H1 (cell line): ENCODE results near the gene NACAD. TPM values are rescaled to one million over a fixed set of nuclear protein-coding genes. Genes with fewer than 3 reads are reported as not detected.

Source experiments
- CTCF ChIA-PET: fragments of 300-600 bp; sonication (Branson Sonifier 250); formaldehyde crosslinking; loops from one replicate; lab custom pipeline; 2021; ENCODE audit not compliant: partially characterized antibody; lab: Charles Lee
- POLR2A ChIA-PET: fragments of 300-600 bp; sonication (Branson Sonifier 250); formaldehyde crosslinking; loops from one replicate; lab custom pipeline; 2021; ENCODE audit warnings: inconsistent platforms; ENCODE audit not compliant: partially characterized antibody; lab: Charles Lee
- DNase-seq, 2 experiments: peaks; one replicate each; pipeline versions ENCODE4 v3.0.0 to v3.0.0-alpha.2; 2010 to 2022; ENCODE audit warnings: low spot score in 2 of 2, low read depth in 1 of 2, mixed read lengths in 1 of 2
- FAIRE-seq: peaks from 2 replicates; lab custom pipeline; 2011; peaks lifted over from hg19 to GRCh38; lab: Jason Lieb, UNC
- H2AFZ ChIP-seq: 2 replicates; pipeline ENCODE4 v1.8.1; 2012; ENCODE audit warnings: low read length, inconsistent platforms
- H2AK5ac ChIP-seq: 2 replicates; pipeline ENCODE4 v1.6.1; 2013; ENCODE audit warnings: low read depth, low read length
- H2BK120ac ChIP-seq: replicated peaks from 2 replicates; pipeline ENCODE3; 2013; ENCODE audit warnings: low read depth, low read length, inconsistent platforms
- H2BK12ac ChIP-seq: 2 replicates; pipeline ENCODE4 v1.6.1; 2013; ENCODE audit warnings: low read depth, low read length
- H2BK15ac ChIP-seq: 2 replicates; pipeline ENCODE4 v1.6.1; 2013; ENCODE audit warnings: low read length
- H2BK20ac ChIP-seq: 2 replicates; pipeline ENCODE4 v1.6.1; 2013; ENCODE audit warnings: low read length
- H2BK5ac ChIP-seq: 2 replicates; pipeline ENCODE4 v1.6.1; 2013; ENCODE audit warnings: low read depth, low read length
- H3K14ac ChIP-seq: 2 replicates; pipeline ENCODE4 v1.6.1; 2013; ENCODE audit warnings: inconsistent platforms; ENCODE audit not compliant: insufficient read length
- H3K18ac ChIP-seq: 2 replicates; pipeline ENCODE4 v1.6.1; 2013; ENCODE audit warnings: low read length; ENCODE audit errors: extremely low read depth
- H3K23ac ChIP-seq: 2 replicates; pipeline ENCODE4 v1.6.1; 2013; ENCODE audit warnings: inconsistent platforms; ENCODE audit not compliant: insufficient read length
- H3K23me2 ChIP-seq: 2 replicates; pipeline ENCODE4 v1.6.1; 2013; ENCODE audit warnings: low read depth, low read length
- H3K27ac ChIP-seq: 2 replicates; pipeline ENCODE4 v1.6.1; 2011; ENCODE audit warnings: low read depth, low read length, inconsistent platforms
- H3K27me3 ChIP-seq, 4 experiments: replicated peaks in 1 of 4; 1 replicate in 1 of 4; 2 replicates in 3 of 4; pipeline versions ENCODE4 v1.6.1 to v1.8.1; 2011 to 2013; ENCODE audit warnings: low read length in 3 of 4, mild to moderate bottlenecking in 3 of 4, inconsistent platforms in 2 of 4, mixed read lengths in 2 of 4, moderate library complexity in 1 of 4; ENCODE audit not compliant: control insufficient read depth in 3 of 4, insufficient read depth in 3 of 4; ENCODE audit errors: extremely low read depth in 1 of 4
- H3K36me3 ChIP-seq, 4 experiments: 2 replicates each; pipeline versions ENCODE4 v1.6.1 to v1.8.1; 2011 to 2013; ENCODE audit warnings: mild to moderate bottlenecking in 4 of 4, low read length in 3 of 4, moderate library complexity in 2 of 4, control low read depth in 1 of 4, inconsistent platforms in 1 of 4; ENCODE audit not compliant: insufficient read depth in 4 of 4, control insufficient read depth in 2 of 4
- H3K4ac ChIP-seq: replicated peaks from 2 replicates; pipeline ENCODE3; 2013; ENCODE audit warnings: low read length, low read depth, mixed read lengths, inconsistent platforms; ENCODE audit not compliant: insufficient read length
- H3K4me1 ChIP-seq, 4 experiments: replicated peaks in 1 of 4; 1 replicate in 1 of 4; 2 replicates in 3 of 4; pipeline versions ENCODE4 v1.6.1 to v1.8.1; 2011 to 2013; ENCODE audit warnings: low read length in 3 of 4, inconsistent platforms in 2 of 4, mixed read lengths in 1 of 4; ENCODE audit not compliant: insufficient read depth in 4 of 4, control insufficient read depth in 3 of 4
- H3K4me2 ChIP-seq, 2 experiments: 2 replicates each; pipeline versions ENCODE4 v1.6.1 to v1.8.1; 2011 to 2013; ENCODE audit warnings: low read depth in 2 of 2, low read length in 2 of 2, control low read depth in 1 of 2, inconsistent platforms in 1 of 2, mild to moderate bottlenecking in 1 of 2; ENCODE audit not compliant: insufficient read depth in 1 of 2
- H3K4me3 ChIP-seq, 4 experiments: fragments of 200-600, 300-600 bp in 1 of 4; sonication (generic), shearing (Covaris generic), sonication (Bioruptor Twin) in 1 of 4; 2 replicates each; pipeline versions ENCODE4 v1.5.1 to v1.8.1; 2011 to 2016; ENCODE audit warnings: low read length in 4 of 4, low read depth in 3 of 4, control low read depth in 2 of 4, inconsistent platforms in 2 of 4, mild to moderate bottlenecking in 2 of 4, mixed read lengths in 1 of 4, moderate library complexity in 1 of 4; ENCODE audit not compliant: insufficient read depth in 2 of 4; ENCODE audit errors: extremely low read depth in 1 of 4
- H3K56ac ChIP-seq: replicated peaks from 2 replicates; pipeline ENCODE3; 2013; ENCODE audit warnings: low read depth, mild to moderate bottlenecking, mixed read lengths, low read length, inconsistent platforms; ENCODE audit not compliant: insufficient read length
- H3K79me1 ChIP-seq: 2 replicates; pipeline ENCODE4 v1.6.1; 2013; ENCODE audit warnings: low read depth, low read length, control low read depth
- H3K79me2 ChIP-seq, 2 experiments: 2 replicates each; pipeline versions ENCODE4 v1.6.1 to v1.8.1; 2012 to 2013; ENCODE audit warnings: low read length in 2 of 2, mild to moderate bottlenecking in 2 of 2, inconsistent platforms in 1 of 2; ENCODE audit not compliant: insufficient read depth in 2 of 2, control insufficient read depth in 1 of 2
- H3K9ac ChIP-seq, 4 experiments: replicated peaks in 1 of 4; 1 replicate in 1 of 4; 2 replicates in 3 of 4; pipeline versions ENCODE4 v1.6.1 to v1.8.1; 2011 to 2013; ENCODE audit warnings: low read depth in 3 of 4, low read length in 3 of 4, control low read depth in 2 of 4, mild to moderate bottlenecking in 2 of 4, moderate library complexity in 2 of 4, inconsistent platforms in 1 of 4; ENCODE audit errors: extremely low read depth in 1 of 4
- H3K9me3 ChIP-seq, 2 experiments: 2 replicates each; pipeline versions ENCODE4 v1.6.1 to v1.8.1; 2012 to 2013; ENCODE audit warnings: mild to moderate bottlenecking in 2 of 2, moderate library complexity in 2 of 2, control low read depth in 1 of 2, inconsistent platforms in 1 of 2, low read depth in 1 of 2, low read length in 1 of 2, mixed read lengths in 1 of 2; ENCODE audit not compliant: insufficient read depth in 2 of 2
- H4K20me1 ChIP-seq, 2 experiments: replicated peaks in 1 of 2; 2 replicates each; pipeline versions ENCODE3 to v1.8.1; 2011 to 2013; ENCODE audit warnings: inconsistent platforms in 2 of 2, low read length in 2 of 2, mild to moderate bottlenecking in 1 of 2; ENCODE audit not compliant: insufficient read depth in 2 of 2, control insufficient read depth in 1 of 2
- H4K5ac ChIP-seq: 2 replicates; pipeline ENCODE4 v1.6.1; 2013; ENCODE audit warnings: low read length, low read depth, mixed read lengths, inconsistent platforms; ENCODE audit not compliant: insufficient read length
- H4K8ac ChIP-seq: 2 replicates; pipeline ENCODE4 v1.8.0; 2013; ENCODE audit warnings: mild to moderate bottlenecking, moderate library complexity, low read length, inconsistent platforms; ENCODE audit not compliant: insufficient read depth; ENCODE audit errors: extremely low read depth
- H4K91ac ChIP-seq: replicated peaks from 2 replicates; pipeline ENCODE3; 2013; ENCODE audit warnings: low read length, mixed read lengths, inconsistent platforms; ENCODE audit not compliant: insufficient read length
- YY1 ChIP-seq: IDR thresholded peaks from 2 replicates; pipeline ENCODE4 v1.6.1; 2011; ENCODE audit warnings: low read depth, mild to moderate bottlenecking, low read length
- WGBS, 2 experiments: shearing (Covaris generic) in 1 of 2; methylation state at CpG; one replicate each; pipeline versions ENCODE4 v1.1.6 to v1.1.7; 2013 to 2015; ENCODE audit warnings: low lambda C conversion rate in 2 of 2, mixed read lengths in 2 of 2, inconsistent platforms in 1 of 2, low coverage in 1 of 2, missing lambda C conversion rate in 1 of 2; ENCODE audit not compliant: insufficient replicate concordance in 2 of 2, insufficient coverage in 1 of 2, insufficient read length in 1 of 2; ENCODE audit errors: extremely low coverage in 1 of 2, missing lambda C conversion rate in 1 of 2; 5-methylcytosine and 5-hydroxymethylcytosine counted together
- polyA plus RNA-seq, 7 experiments: library from polyadenylated mRNA; depleted of rRNA in 3 of 7; stranded (reverse) in 5 of 7; unstranded in 2 of 7; fragments of >200 nt in 5 of 7; fragments of 200-250 nt in 2 of 7; gene quantifications; 1 replicate in 5 of 7; 2 replicates in 1 of 7; 4 replicates in 1 of 7; pipeline versions ENCODE4 v1.2.1 to v1.2.3, GENCODE V29; 2011 to 2013; ENCODE audit warnings: missing spikeins in 2 of 7, mixed read lengths in 2 of 7
- total RNA-seq: library from RNA; stranded (reverse); fragmentation: NEBNext Ultra II Directional; extraction: Animal tissue kit (Norgen Biotek cat#: 25700); gene quantifications from 2 replicates; pipeline ENCODE4 v1.2.1, GENCODE V29; 2021

NACAD gene
- total and polyA plus RNA-seq, 2 of the 8 experiments (the other 6 are each of a cell fraction or from before 2014, with no cell fraction given): 1.3 to 6.0 TPM

DNA sequence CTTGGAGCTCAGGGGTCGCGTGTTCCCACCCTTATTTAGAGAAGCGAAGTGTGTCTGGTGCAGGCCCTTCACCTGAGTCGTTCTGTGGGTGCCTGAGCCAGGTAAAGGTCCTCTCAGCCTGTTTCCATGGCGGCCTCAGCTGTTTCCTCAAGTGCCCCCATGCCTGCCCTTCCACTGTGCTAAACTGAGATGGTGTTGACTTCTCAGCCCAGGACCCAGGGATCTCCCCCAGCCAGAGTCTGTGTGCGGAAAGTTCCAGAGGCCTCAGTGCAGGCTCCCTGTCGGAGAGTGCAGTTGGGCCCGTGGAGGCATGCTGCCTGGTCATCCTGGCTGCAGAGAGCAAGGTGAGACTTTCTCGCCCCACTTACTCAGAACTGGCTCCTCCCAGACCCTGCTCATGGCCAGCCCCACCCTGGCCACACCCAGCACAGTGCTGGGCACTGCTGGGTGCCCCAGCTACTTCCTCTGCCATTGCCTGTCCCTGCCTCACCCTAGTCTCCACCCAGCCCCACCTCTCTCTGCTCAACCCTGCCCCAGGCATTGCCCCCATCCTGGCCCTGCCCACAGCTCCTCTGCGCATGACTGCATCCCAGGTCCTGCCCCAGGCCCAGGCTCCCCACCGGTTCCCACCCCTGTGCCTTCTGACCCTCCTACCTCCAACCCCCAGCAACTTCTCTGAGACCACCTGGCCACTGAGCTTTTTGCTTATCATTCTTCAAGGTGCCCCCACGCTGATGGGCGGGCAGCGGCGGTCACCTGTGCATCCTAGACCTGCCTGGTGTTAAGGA, 20.3 kb downstream of the NACAD start:
- Histone ChIP-seq H2BK5ac (no peak overlapping the region), H4K8ac (no peak overlapping the region), H3K79me2 (no peaks in the 10 kb centered on the region), H3K79me1 (peaks cover 5% of the 10 kb centered on the region; the same call in 1 of the 2 replicates), H3K4me3 (no peak overlapping the region), H3K4me2 (no peak overlapping the region), H3K27me3 (no peaks in the 10 kb centered on the region), H3K4me1 (no peaks in the 10 kb centered on the region; a peak in 1 of 7 replicates), H3K36me3 (peaks cover 0 to 6% (median 5%) of the 10 kb centered on the region in 4 experiments; a peak in 5 of 8 replicates), H3K23ac (no peak overlapping the region), H2AFZ (no peak overlapping the region), H3K27ac (no peak overlapping the region), H2BK20ac (no peak overlapping the region), H4K5ac (no peak overlapping the region), H3K9ac (no peak overlapping the region), H3K9me3 (no peaks in the 10 kb centered on the region), H2AK5ac (no peak overlapping the region), H2BK15ac (no peak overlapping the region), H3K18ac (no peak overlapping the region), H2BK12ac (no peak overlapping the region), H2BK120ac (no peak overlapping the region), H3K23me2 (no peaks in the 10 kb centered on the region; the same call in 1 of the 2 replicates), H3K14ac (no peak overlapping the region), H4K20me1 (peaks cover 3 to 5% of the 10 kb centered on the region in 2 experiments), H4K91ac (no peak overlapping the region), H3K56ac (no peak overlapping the region), H3K4ac (no peak overlapping the region)
- ChIA-PET POLR2A (interaction anchor here (0.6 to 1.9 kb wide), 4 partner anchors 38 to 270 kb away, joined by 3 to 6 read pairs (median 4); no protein-coding TSS in a partner anchor), CTCF (interaction anchor here (0.7 to 6.3 kb wide), 6 partner anchors 47 to 95 kb away, joined by 3 to 40 read pairs (median 4); no protein-coding TSS in a partner anchor)
- WGBS, 2 experiments: 93% methylated on average over 15 of the region's 15 CpGs; no CpG with 5 or more reads in 1 of the 2 experiments
- DNase-seq (no peak), FAIRE-seq (no peak)
- TF ChIP-seq YY1: no peak
